RWPE1 (cell line): ENCODE measurements around the gene PGK1.
"Not testable (repeated sequence)": the region's sequence is repeated elsewhere in the genome, so short reads cannot be mapped to it uniquely, and the experiment has no call there.

Source experiments
- CTCF ChIA-PET: fragments of 350-600 bp; sonication (Branson Sonifier 250); formaldehyde crosslinking; extraction: SDS; loops from one replicate; lab custom pipeline; 2021; lab: Yijun Ruan, JAX
- POLR2A ChIA-PET: fragments of 400-600 bp; formaldehyde crosslinking; extraction: SDS; loops from one replicate; lab custom pipeline; 2020; ENCODE audit warnings: antibody characterized with exemption; ENCODE audit not compliant: low non-redundant PET; lab: Yijun Ruan, JAX
- DNase-seq: peaks from one replicate; pipeline ENCODE4 v3.0.0; 2012; ENCODE audit warnings: low spot score
- H3K27ac ChIP-seq: fragments of 450-650 bp; 2 replicates; pipeline ENCODE4 v1.5.1; 2017
- TF ChIP-seq, protein P1 (sequence below): fragments of 450-650 bp; conservative IDR thresholded peaks from 2 replicates; pipeline ENCODE4 v1.5.1; 2017; ENCODE audit warnings: low read depth, mild to moderate bottlenecking

PGK1 gene

DNA sequence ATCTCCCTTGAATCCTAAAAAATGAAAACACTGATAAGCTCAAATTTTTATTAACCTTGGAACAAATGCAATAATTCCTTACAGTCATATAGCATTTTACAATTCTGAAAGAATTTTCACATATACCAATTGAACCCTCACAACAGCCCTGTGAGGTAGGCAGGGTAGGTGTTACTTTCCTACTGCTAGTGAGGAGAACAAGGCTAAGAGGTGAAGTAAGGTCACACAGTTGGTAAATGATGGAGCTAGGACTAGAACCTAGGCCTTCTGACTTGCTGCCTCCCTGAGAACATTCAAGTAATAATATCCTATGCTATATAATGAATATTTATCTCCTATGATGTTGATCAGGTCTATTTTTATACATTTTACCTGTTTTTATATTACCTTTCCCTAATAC, 25.7 kb downstream of the PGK1 start:
- ChIA-PET POLR2A (no interaction called here), CTCF (no interaction called here)
- no peak overlapping the region for H3K27ac ChIP-seq

DNA sequence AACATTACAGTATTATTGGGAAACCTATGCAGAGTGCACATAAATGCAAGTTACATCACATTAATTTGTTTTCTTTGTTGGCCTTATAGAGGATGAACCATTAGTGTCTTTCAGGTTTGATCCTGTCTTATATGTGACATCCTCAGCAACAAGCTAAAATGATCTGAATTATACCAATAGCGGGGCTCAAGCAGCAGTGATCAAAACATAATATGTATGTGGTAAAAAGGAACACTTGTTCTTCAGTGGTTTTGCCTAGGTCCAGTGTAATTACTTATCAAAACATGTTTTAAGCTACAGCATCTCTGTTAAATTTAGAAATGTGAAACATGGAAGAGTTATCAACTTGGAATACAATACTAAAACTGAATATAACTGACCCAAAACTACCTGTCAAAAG, 26.3 kb downstream of the PGK1 start:
- ChIA-PET POLR2A (no interaction called here), CTCF (no interaction called here)
- TF ChIP-seq, protein P1, sequence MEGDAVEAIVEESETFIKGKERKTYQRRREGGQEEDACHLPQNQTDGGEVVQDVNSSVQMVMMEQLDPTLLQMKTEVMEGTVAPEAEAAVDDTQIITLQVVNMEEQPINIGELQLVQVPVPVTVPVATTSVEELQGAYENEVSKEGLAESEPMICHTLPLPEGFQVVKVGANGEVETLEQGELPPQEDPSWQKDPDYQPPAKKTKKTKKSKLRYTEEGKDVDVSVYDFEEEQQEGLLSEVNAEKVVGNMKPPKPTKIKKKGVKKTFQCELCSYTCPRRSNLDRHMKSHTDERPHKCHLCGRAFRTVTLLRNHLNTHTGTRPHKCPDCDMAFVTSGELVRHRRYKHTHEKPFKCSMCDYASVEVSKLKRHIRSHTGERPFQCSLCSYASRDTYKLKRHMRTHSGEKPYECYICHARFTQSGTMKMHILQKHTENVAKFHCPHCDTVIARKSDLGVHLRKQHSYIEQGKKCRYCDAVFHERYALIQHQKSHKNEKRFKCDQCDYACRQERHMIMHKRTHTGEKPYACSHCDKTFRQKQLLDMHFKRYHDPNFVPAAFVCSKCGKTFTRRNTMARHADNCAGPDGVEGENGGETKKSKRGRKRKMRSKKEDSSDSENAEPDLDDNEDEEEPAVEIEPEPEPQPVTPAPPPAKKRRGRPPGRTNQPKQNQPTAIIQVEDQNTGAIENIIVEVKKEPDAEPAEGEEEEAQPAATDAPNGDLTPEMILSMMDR: no peak
- H3K27ac ChIP-seq: no peak overlapping the region
- no peak for DNase-seq

More for the DNA sequence above, 25.7 kb downstream of the PGK1 start:
- TF ChIP-seq, protein P1: no peak
- no peak for DNase-seq

DNA sequence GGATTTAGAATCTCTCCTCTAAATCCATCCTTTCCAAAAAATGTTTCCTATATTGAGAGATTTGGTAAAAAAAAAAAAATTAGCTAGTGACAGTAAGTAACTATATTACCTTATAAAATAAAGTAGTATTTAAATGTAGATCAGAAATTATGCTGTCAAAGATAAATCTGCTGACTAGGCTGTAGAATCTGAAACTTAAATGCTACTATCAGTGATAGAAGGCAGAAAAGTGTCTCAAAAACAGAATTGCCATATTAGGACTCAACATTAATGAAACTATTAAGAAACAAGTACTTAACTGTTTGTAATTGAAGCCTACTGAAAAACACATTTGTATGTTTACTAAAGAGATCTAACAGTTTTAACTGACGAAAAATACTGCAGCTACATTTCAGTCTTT, 27.1 kb downstream of the PGK1 start:
- no peak overlapping the region for H3K27ac ChIP-seq
- ChIA-PET POLR2A (no interaction called here), CTCF (no interaction called here)
- no peak for DNase-seq
- TF ChIP-seq, protein P1: no peak

DNA sequence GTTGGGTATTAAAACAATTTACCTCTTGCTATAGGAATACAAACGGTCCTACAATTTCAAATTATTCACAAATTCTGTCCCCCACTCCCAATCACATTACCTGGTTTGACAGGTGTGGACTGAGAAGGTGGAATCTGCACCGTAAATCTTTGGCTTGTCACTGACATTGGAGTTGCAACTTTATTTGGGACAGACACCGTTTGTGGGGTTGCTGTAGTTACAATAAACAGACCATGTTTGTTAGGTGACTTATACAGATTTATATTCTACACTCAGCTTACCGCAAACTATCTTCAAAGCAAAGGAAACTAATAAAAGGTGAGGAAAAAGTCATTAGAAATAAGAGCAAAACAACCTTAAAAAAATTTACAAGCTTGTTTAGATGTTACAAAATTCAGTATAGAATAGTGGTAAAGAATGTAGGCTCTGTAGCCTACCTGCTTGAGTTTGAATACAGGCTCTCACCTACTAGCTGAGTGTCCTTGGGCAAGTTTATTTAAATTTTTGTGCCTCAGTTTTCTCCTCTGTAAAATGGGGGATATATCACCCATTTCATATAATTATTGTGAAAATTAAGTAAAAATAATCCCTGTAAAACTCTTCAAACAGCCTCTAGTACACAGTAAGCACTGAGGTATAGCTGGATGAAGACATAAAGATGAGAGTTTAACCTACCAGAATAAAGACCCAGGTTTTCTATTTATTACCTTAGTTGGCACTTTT, 29.4 kb downstream of the PGK1 start:
- ChIA-PET CTCF (interaction anchor here (0.6 kb wide), 1 partner anchor 18 kb away, joined by 3 read pairs; no protein-coding TSS in a partner anchor), POLR2A (no interaction called here)
- H3K27ac ChIP-seq: no peak overlapping the region
- TF ChIP-seq, protein P1: no peak
- DNase-seq: no peak

DNA sequence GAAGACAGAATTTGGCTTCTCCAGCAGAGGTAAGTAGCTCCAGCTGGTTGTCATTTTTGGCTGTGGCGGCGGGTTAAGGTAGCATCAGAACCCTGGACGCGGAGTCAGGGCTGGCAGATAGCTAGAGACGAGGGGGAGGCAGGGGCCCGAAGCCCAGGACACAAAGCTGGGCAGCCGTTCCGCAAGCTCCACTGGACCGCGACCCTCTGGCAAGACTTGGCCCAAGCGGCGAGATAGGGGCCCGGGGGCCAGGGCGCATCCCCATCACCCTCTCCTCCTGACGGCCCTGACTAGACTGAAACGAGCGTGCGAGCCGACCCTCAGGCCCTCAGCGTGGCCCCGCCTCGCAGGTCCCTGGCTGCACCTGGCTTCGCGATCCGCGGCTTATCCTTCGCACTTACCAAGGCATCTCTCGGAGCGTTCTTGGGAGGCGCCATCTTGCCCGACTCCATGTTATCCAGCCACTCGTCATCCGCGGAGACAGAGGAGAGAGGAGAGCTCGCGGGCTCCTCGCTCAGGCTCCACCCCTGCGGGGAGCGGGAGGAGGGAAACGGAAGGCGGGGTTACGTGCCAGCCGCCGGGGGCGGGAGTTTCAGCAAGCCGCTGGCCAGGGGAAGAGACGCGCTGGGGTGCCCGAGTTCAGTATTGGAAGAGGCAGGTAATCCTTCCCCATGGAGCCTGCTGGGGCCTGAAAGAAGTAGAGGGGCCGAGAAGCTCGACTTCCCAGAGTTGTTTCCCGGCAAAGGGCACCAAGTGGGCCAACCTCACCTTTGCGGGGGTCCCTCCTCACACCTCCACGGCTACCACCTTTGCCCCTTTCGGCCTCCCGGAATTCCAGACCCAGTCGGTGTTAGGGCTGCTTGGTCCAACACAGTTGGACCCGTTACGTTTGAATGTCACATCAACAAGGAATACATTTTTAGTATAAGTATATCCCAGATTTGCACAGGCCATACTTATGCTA, 35.4 kb downstream of the PGK1 start, which contains the start of gene TAF9B:
Gene TAF9B, minus strand, starts transcription at position 491 of the 964 bp plus-strand sequence. Its CDS starts 39 bp downstream, at position 452.
- TF ChIP-seq, protein P1: no peak
- CTCF ChIA-PET: no interaction called here
- peak; percentile 84 for DNase-seq
- POLR2A ChIA-PET: no interaction called here
- H3K27ac ChIP-seq: peak within 1 kb of the TSS; percentile 65

DNA sequence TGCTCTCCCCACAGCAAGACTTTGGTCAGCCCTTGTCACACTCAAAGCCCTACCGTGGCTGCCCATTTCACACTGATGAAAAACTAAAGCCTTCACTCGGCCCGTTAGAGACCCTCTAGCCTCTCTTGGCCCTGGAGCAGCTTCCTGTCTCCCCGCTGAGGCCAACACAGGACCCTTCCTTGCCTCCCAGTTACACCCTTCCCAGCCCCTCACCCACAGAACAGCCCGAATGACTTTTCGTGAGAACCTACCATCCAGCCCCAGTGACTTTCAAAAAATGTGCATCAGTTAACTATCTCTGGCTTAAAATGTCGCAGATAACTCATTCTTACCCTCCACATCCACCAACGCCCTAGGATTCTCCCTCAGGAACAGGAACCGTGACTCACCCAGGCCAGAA, 36.2 kb downstream of the PGK1 start:
- no peak for DNase-seq
- ChIA-PET POLR2A (no interaction called here), CTCF (no interaction called here)
- TF ChIP-seq, protein P1: no peak
- no peak overlapping the region for H3K27ac ChIP-seq

DNA sequence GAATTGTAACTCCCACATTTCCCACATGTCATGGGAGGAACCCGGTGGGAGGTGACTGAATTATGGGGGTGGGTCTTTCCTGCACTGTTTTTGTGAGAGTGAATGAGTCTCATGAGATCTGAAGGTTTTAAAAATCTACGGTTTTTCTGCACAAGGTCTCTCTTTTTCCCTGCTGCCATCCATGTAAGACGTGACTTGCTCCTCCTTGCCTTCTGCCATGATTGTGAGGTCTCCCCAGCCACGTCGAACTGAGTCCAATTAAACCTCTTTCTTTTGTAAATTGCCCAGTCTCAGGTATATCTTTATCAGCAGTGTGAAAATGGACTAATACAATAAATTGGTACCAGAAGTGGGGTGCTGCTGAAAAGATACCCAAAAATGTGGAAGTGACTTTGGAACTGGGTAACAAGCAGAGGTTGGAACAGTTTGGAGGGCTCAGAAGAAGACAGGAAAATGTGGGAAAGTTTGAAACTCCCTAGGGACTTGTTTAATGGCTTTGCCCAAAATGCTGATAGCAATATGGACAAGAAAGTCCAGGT, 43.0 kb downstream of the PGK1 start:
- H3K27ac ChIP-seq, DNase-seq, CTCF ChIA-PET, POLR2A ChIA-PET: not testable (repeated sequence)

DNA sequence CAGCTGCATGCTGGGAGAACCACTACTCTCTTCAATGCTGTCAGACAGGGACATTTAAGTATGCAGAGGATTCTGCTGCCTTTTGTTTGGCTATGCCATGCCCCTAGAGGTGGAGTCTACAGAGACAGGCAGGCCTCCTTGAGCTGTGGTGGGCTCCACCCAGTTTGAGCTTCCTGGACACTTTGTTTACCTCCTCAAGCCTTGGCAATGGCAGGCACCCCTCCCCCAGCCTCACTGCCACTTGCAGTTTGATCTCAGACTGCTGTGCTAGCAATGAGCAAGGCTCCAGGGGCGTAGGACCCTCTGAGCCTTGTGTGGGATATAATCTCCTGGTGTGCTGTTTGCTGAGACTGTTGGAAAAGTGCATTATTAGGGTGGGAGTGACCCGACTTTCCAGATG, 53.3 kb downstream of the PGK1 start:
- POLR2A ChIA-PET, CTCF ChIA-PET, DNase-seq, H3K27ac ChIP-seq: not testable (repeated sequence)

DNA sequence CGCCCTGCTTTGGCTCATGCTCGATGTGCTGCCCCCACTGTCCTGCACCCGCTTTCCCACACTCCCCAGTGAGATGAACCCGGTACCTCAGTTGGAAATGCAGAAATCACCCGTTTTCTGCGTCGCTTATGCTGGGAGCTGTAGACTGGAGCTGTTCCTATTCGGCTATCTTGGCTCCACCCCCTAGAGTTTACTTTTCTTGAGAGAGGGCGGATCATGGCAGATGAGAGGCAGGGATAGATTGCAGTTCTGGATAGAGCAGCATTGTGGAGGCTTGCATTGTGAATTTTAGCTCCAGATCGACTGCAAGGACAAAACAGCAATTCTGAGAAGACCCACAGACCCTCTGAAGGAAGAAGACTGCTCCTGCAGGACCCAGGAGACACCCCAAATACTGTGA, 53.8 kb downstream of the PGK1 start:
- POLR2A ChIA-PET, CTCF ChIA-PET, H3K27ac ChIP-seq, DNase-seq: not testable (repeated sequence)
